Sigmoid colon (tissue), 7 donors: ENCODE data around the gene EMC9. TPM values are rescaled to one million over a fixed set of nuclear protein-coding genes. Genes with fewer than 3 reads are reported as not detected.

Source experiments
- DNase-seq: peaks from one replicate; pipeline ENCODE4 v3.0.0-alpha.2; 2019
- H3K27ac ChIP-seq, 4 donors: fragments of 200-600 bp; sonication (generic); one replicate each; pipeline ENCODE4 v1.5.1; 2016 to 2019; ENCODE audit warnings: mild to moderate bottlenecking in 1 of 4
- H3K27me3 ChIP-seq, 3 donors: fragments of 200-600 bp; sonication (generic); one replicate each; pipeline ENCODE4 v1.5.1; 2019; ENCODE audit warnings: mild to moderate bottlenecking in 1 of 3
- H3K36me3 ChIP-seq, 4 donors: fragments of 200-600 bp; sonication (generic); one replicate each; pipeline ENCODE4 v1.5.1; 2016 to 2019
- H3K4me1 ChIP-seq, 4 donors: fragments of 200-600 bp; sonication (generic); one replicate each; pipeline ENCODE4 v1.5.1; 2017 to 2019
- H3K4me3 ChIP-seq, 4 donors: fragments of 200-600 bp; sonication (generic); one replicate each; pipeline ENCODE4 v1.5.1; 2017 to 2019; ENCODE audit warnings: mild to moderate bottlenecking in 2 of 4, moderate library complexity in 1 of 4
- H3K9me3 ChIP-seq, 4 donors: fragments of 200-600 bp in 3 of 4; sonication (generic) in 3 of 4; one replicate each; pipeline versions ENCODE4 v1.5.1 to v1.6.1; 2013 to 2019
- EP300 ChIP-seq, 4 donors: sonication (generic); formaldehyde crosslinking; IDR thresholded peaks; one replicate each; pipeline ENCODE4 v1.6.1; 2017; ENCODE audit warnings: antibody characterized with exemption in 4 of 4
- POLR2A ChIP-seq, 2 donors: fragments of 450-650 bp; IDR thresholded peaks; one replicate each; pipeline ENCODE4 v1.6.1; 2016; ENCODE audit warnings: antibody characterized with exemption in 2 of 2, mild to moderate bottlenecking in 2 of 2, moderate library complexity in 2 of 2
- POLR2AphosphoS5 ChIP-seq, 4 donors: sonication (generic); formaldehyde crosslinking; IDR thresholded peaks; one replicate each; pipeline ENCODE4 v1.6.1; 2017; ENCODE audit warnings: antibody characterized with exemption in 4 of 4
- WGBS, 2 donors: extraction: QIAGEN DNeasy Blood & Tissue Kit; methylation state at CpG; one replicate each; pipeline ENCODE4 v1.1.7; 2013; 5-methylcytosine and 5-hydroxymethylcytosine counted together
- intact Hi-C: fragments of 100-400 bp; cut with DNase I; formaldehyde crosslinking; loops from one replicate; pipeline ENCODE4 v1.15.1; 2023
- polyA plus RNA-seq, 3 donors: library from polyadenylated mRNA; stranded (reverse); fragments of 200-250 nt; gene quantifications; one replicate each; pipeline ENCODE4 v1.2.3, GENCODE V29; 2013
- total RNA-seq, 4 donors: library from RNA; depleted of rRNA; stranded (reverse); fragments of >200 nt; gene quantifications; one replicate each; pipeline ENCODE4 v1.1.0, GENCODE V29; 2016
- TF ChIP-seq, protein P1 (sequence below), 4 experiments: fragments of 450-650 bp in 3 of 4; fragments of 200-600 bp in 1 of 4; IDR thresholded peaks; one replicate each; pipeline ENCODE4 v1.5.1; 2016 to 2019; ENCODE audit warnings: antibody characterized with exemption in 4 of 4, mild to moderate bottlenecking in 3 of 4, moderate library complexity in 2 of 4
- donor health status: healthy with polysubstance abuse.
- donor health status: Bipolar disorder and iron deficiency.
- donor health status: healthy.

Gene EMC9
- total and polyA plus RNA-seq, 7 donors, result 5.0 to 37.2 (median 20.6) TPM

DNA sequence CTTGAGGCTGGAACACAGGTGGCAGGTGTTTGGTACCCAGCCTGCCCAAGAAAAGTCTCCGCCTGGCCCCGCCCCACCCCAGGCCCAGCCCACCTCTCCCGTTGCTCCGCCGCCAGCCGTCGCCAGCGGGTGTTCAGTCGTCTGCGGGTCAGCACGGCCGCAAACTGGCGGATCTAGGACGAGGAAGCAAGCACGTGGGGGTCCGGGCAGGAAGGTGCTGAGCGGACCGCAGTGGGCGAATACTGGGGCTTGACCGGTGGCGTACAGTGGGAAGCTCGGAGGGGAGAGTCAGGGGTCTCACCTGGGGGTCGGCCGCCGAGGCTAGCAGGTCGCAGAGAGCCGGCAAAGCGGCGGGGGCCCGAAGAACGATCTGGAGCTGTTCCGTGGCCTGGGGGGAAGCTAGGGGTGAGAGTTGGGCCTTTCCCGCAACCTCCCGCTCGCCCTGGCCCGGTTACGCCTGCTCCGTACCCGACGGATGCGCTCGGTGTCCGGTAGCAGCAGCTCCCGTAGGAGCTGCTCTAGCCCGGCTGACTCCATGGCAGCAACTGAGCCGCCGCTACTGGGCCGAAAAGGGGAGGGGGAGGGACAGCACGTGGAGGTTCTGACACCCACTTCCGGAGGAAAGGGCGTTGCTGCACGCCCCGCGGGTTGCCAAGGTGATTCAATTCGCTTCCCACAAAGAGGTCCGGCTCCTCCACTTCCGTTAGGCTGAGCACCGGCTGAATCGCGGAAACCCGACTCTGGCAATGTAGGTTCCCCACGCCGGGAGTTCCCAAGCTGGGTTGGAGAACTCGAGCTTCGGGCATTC, 47.1 kb upstream of the EMC9 start, which contains the start of gene IPO4:
Gene IPO4, minus strand, starts transcription at position 566 of the 808 bp plus-strand sequence. Its CDS starts 29 bp downstream, at position 537.
- 0 to 1% methylated on average over 65 of the region's 65 CpGs for WGBS, 2 donors
- Histone ChIP-seq H3K27ac (peak within 1 kb of the TSS; percentile 73 to 84 (median 76)), H3K4me3 (peak within 1 kb of the TSS; percentile 48 to 67 (median 62)), H3K9me3 (no peaks in the 10 kb centered on the region), H3K4me1 (peaks cover 0 to 22% (median 19%) of the 10 kb centered on the region in 4 donors), H3K36me3 (peaks cover 0 to 65% (median 42%) of the 10 kb centered on the region in 4 donors), H3K27me3 (no peaks in the 10 kb centered on the region)
- DNase-seq, result peak; percentile 99
- intact Hi-C loops, result loop anchor here (2.0 kb wide), 1 partner anchor 28 kb away; the partner anchor contains the start of gene IRF9
- peak; percentile 54 to 79 (median 68) for TF ChIP-seq POLR2AphosphoS5 (IDR thresholded peaks at IDR 0.05)
- peak in 1 of 4 donors; percentile 78 for TF ChIP-seq EP300 (IDR thresholded peaks at IDR 0.05)
- TF ChIP-seq POLR2A (IDR thresholded peaks at IDR 0.05), result peak in 1 of 2 donors; percentile 29
- TF ChIP-seq, protein P1, sequence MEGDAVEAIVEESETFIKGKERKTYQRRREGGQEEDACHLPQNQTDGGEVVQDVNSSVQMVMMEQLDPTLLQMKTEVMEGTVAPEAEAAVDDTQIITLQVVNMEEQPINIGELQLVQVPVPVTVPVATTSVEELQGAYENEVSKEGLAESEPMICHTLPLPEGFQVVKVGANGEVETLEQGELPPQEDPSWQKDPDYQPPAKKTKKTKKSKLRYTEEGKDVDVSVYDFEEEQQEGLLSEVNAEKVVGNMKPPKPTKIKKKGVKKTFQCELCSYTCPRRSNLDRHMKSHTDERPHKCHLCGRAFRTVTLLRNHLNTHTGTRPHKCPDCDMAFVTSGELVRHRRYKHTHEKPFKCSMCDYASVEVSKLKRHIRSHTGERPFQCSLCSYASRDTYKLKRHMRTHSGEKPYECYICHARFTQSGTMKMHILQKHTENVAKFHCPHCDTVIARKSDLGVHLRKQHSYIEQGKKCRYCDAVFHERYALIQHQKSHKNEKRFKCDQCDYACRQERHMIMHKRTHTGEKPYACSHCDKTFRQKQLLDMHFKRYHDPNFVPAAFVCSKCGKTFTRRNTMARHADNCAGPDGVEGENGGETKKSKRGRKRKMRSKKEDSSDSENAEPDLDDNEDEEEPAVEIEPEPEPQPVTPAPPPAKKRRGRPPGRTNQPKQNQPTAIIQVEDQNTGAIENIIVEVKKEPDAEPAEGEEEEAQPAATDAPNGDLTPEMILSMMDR (IDR thresholded peaks at IDR 0.05), result no peak

DNA sequence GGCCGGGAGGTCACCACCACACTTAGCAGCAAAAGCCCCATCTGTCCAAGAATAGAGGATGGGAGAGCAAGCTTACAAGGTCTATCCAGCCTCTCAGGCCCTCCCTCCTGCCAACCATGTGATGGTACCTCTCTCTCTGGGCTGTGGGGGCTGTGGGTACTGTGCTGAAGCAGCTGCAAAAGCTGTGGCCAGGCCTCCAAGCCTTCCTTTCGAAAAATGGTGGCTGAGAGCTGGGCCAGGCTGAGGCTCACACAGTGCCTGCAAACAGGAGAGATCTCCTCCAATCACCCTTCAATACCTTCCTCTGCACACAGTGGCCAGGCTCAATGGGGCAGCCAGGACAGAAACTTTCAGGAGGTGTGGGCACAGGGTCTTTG, 46.1 kb upstream of the EMC9 start:
- Histone ChIP-seq H3K4me1 (peaks cover 0 to 22% (median 19%) of the 10 kb centered on the region in 4 donors), H3K27ac (peak overlapping the region in 2 of 4 donors; percentile 74 to 84), H3K27me3 (no peaks in the 10 kb centered on the region), H3K36me3 (peaks cover 0 to 65% (median 43%) of the 10 kb centered on the region in 4 donors), H3K9me3 (no peaks in the 10 kb centered on the region), H3K4me3 (peak overlapping the region in 2 of 4 donors; percentile 58 to 66)
- 87 to 89% methylated on average over 2 of the region's 2 CpGs for WGBS, 2 donors
- no peak for DNase-seq
- TF ChIP-seq POLR2A (IDR thresholded peaks at IDR 0.05) (no peak), POLR2AphosphoS5 (IDR thresholded peaks at IDR 0.05) (no peak), EP300 (IDR thresholded peaks at IDR 0.05) (no peak)
- TF ChIP-seq, protein P1 (IDR thresholded peaks at IDR 0.05), result no peak
- intact Hi-C loops, result no loop called here

DNA sequence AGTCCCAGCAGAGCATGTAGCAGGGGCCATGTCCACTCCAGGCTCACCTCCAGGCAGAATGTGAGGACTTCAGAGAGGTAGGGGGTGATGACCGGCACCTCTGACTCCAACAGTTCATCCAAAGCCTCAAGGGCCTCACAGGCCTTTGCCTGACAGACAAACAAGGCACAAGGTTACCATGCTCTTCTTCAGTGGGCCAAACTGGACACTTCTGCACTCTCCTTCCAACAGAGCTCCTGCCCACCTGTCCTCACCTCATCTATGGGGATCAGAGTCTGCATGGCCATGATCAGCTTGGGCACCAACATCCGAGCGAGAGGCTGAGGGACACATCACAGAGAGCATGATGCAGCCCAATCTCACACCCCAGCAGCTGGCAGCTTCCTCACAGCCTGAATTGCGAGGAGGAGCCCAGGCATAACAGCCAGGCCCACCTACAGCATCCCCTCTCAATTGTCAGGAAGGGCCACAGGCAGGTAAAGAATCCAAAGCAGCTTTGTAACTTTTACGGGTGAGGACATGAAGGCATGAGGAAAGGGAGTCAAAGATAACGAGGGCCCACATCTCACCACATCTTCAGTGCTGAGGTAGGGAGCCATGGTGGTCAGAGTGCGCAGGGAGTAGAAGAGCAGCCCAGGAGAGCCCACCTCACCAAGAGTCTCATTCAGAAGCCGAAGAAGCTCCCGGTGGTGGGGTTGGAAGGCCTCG, 45.6 kb upstream of the EMC9 start:
- Histone ChIP-seq H3K27me3 (no peaks in the 10 kb centered on the region), H3K36me3 (peaks cover 0 to 65% (median 40%) of the 10 kb centered on the region in 4 donors), H3K9me3 (no peaks in the 10 kb centered on the region), H3K27ac (no peak overlapping the region), H3K4me1 (peaks cover 0 to 22% (median 19%) of the 10 kb centered on the region in 4 donors), H3K4me3 (no peak overlapping the region)
- DNase-seq, result no peak
- 94 to 95% methylated on average over 10 of the region's 10 CpGs for WGBS, 2 donors
- TF ChIP-seq POLR2AphosphoS5 (IDR thresholded peaks at IDR 0.05), result no peak
- TF ChIP-seq POLR2A (IDR thresholded peaks at IDR 0.05), result no peak
- TF ChIP-seq, protein P1 (IDR thresholded peaks at IDR 0.05), result no peak
- no peak for TF ChIP-seq EP300 (IDR thresholded peaks at IDR 0.05)
- intact Hi-C loops, result no loop called here

GRCh38 chr14:24185741-24186140, 44.4 kb upstream of the EMC9 start:
- no peak for DNase-seq
- H3K36me3 ChIP-seq, result peaks cover 0 to 65% (median 36%) of the 10 kb centered on the region in 4 donors

More at GRCh38 chr14:24185741-24186140, 44.4 kb upstream of the EMC9 start:
- intact Hi-C loops, result no loop called here
- TF ChIP-seq POLR2A (IDR thresholded peaks at IDR 0.05) (no peak), POLR2AphosphoS5 (IDR thresholded peaks at IDR 0.05) (no peak), EP300 (IDR thresholded peaks at IDR 0.05) (no peak)
- TF ChIP-seq, protein P1 (IDR thresholded peaks at IDR 0.05), result no peak
- no peak overlapping the region for H3K27ac ChIP-seq
- WGBS, 2 donors, result 95 to 96% methylated on average over 11 of the region's 11 CpGs
- H3K27me3 ChIP-seq, result no peaks in the 10 kb centered on the region
- H3K4me1 ChIP-seq, result peaks cover 0 to 24% (median 19%) of the 10 kb centered on the region in 4 donors
- no peak overlapping the region for H3K4me3 ChIP-seq
- H3K9me3 ChIP-seq, result no peaks in the 10 kb centered on the region
